Measurements from ENCODE around the gene RASAL3. TPM values are rescaled to one million over a fixed set of nuclear protein-coding genes. Genes with fewer than 3 reads are reported as not detected.
A peak's percentile ranks its signal among the peaks of the same experiment; 100 is the strongest.
"Not testable (repeated sequence)": the region's sequence is repeated elsewhere in the genome, so short reads cannot be mapped to it uniquely, and the experiment has no call there.

Gene RASAL3
- total and polyA plus RNA-seq, 11 donors = 0.42 to 9.1 (median 0.99) TPM

- 86 to 95% (median 93%) methylated on average over 4 of the region's 4 CpGs for WGBS, 4 donors
- intact Hi-C loops (cut with DNase I) = loop anchor here in 1 of 10 donors (10.0 kb wide), 1 partner anchor 68 kb away; no protein-coding TSS in a partner anchor
- Histone ChIP-seq H3K36me3 (no peaks in the 10 kb centered on the region), H3K4me3 (no peak overlapping the region), H3K4me1 (no peaks in the 10 kb centered on the region), H3K9me3 (peaks cover 0 to 3% (median 0%) of the 10 kb centered on the region in 12 donors), H3K27me3 (no peaks in the 10 kb centered on the region), H3K27ac (no peak overlapping the region)
- ATAC-seq (no peak), DNase-seq (no peak)
- TF ChIP-seq POLR2A (IDR thresholded peaks at IDR 0.05) (no peak), CTCF (IDR thresholded peaks at IDR 0.05) (no peak)
Measured at GRCh38 chr19:15487038-15487437, 22.7 kb upstream of the RASAL3 start.

GRCh38 chr19:15485768-15486167 is 21.4 kb upstream of the RASAL3 start:
- 86 to 91% (median 89%) methylated on average over 5 of the region's 5 CpGs for WGBS, 4 donors
- not testable (repeated sequence) for H3K4me3 ChIP-seq, H3K4me1 ChIP-seq, ATAC-seq, H3K36me3 ChIP-seq, H3K9me3 ChIP-seq, H3K27ac ChIP-seq, H3K27me3 ChIP-seq, DNase-seq
- intact Hi-C loops (cut with DNase I) = loop anchor here in 1 of 10 donors (10.0 kb wide), 1 partner anchor 69 kb away; no protein-coding TSS in a partner anchor

- H3K9me3 ChIP-seq, H3K27ac ChIP-seq, ATAC-seq, H3K36me3 ChIP-seq, H3K4me1 ChIP-seq, DNase-seq, H3K4me3 ChIP-seq, H3K27me3 ChIP-seq: not testable (repeated sequence)
- intact Hi-C loops (cut with DNase I) = loop anchor here in 1 of 10 donors (10.0 kb wide), 1 partner anchor 74 kb away; no protein-coding TSS in a partner anchor
- WGBS, 4 donors = 85 to 91% (median 90%) methylated on average over 7 of the region's 7 CpGs
Measured at GRCh38 chr19:15480996-15481395, 16.7 kb upstream of the RASAL3 start.

GRCh38 chr19:15479391-15480345 is 15.3 kb upstream of the RASAL3 start, which contains the start of gene PGLYRP2:
PGLYRP2 (minus strand) TSS chr19:15479501; CDS start chr19:15479371, 130 bp downstream.
- no peak within 1 kb of the TSS for H3K27ac ChIP-seq
- intact Hi-C loops (cut with DNase I) = loop anchor here in 2 of 10 donors (5.0 to 10.0 kb wide), 2 partner anchors 75 to 78 kb away; no protein-coding TSS in a partner anchor

More at GRCh38 chr19:15479391-15480345, 15.3 kb upstream of the RASAL3 start, which contains the start of gene PGLYRP2:
- no peaks in the 10 kb centered on the region for H3K36me3 ChIP-seq
- ATAC-seq (peak in 3 of 4 donors; percentile 65 to 81 (median 78)), DNase-seq (peak in 1 of 5 donors; percentile 17)
- 46 to 63% (median 52%) methylated on average over 11 to 16 of the region's 16 CpGs for WGBS, 4 donors
- H3K4me3 ChIP-seq = no peak within 1 kb of the TSS
- no peaks in the 10 kb centered on the region for H3K9me3 ChIP-seq
- TF ChIP-seq POLR2A (IDR thresholded peaks at IDR 0.05) (no peak), CTCF (IDR thresholded peaks at IDR 0.05) (peak in 8 of 12 donors; percentile 12 to 35 (median 26))
- no peaks in the 10 kb centered on the region for H3K27me3 ChIP-seq
- no peaks in the 10 kb centered on the region for H3K4me1 ChIP-seq

Data from heart left ventricle (tissue), 16 donors.